HepG2 (cell line): ENCODE results near the gene TVP23C. TPM values are rescaled to one million over a fixed set of nuclear protein-coding genes. Genes with fewer than 3 reads are reported as not detected.

Experiments used
- ATAC-seq: fragments of 200-7000 bp; cut with Tn5 transposase; 3 replicates; pipeline ENCODE4 v1.9.1; 2020; ENCODE audit warnings: mild to moderate bottlenecking, moderate library complexity
- BruUV-seq: library from RNA; stranded (reverse); fragments of 400-500 nt; replicated peaks from 2 replicates; lab custom pipeline; 2021; lab: Mats Ljungman, UMichigan
- CTCF ChIA-PET: fragments of 300-600 bp; formaldehyde crosslinking; extraction: SDS; loops from one replicate; lab custom pipeline; 2021; ENCODE audit warnings: low total read pairs, inconsistent platforms, low intra/inter-chr PET ratio; lab: Yijun Ruan, JAX
- POLR2A ChIA-PET: fragments of 350-600 bp; sonication (Branson Sonifier 250); formaldehyde crosslinking; loops from one replicate; lab custom pipeline; 2020; ENCODE audit warnings: antibody characterized with exemption, inconsistent platforms; lab: Yijun Ruan, JAX
- DNase-seq: peaks from one replicate; pipeline ENCODE4 v3.0.0-alpha.2; 2015; ENCODE audit warnings: low spot score
- FAIRE-seq: peaks from 3 replicates; lab custom pipeline; 2011; peaks lifted over from hg19 to GRCh38; lab: Jason Lieb, UNC
- H2AFZ ChIP-seq: one replicate; pipeline ENCODE4 v1.6.1; 2011; ENCODE audit warnings: low read length, inconsistent platforms
- H3K27ac ChIP-seq: fragments of 300-600 bp; 3 replicates; pipeline ENCODE4 v1.8.0; 2011; ENCODE audit warnings: mixed run types, mild to moderate bottlenecking, mixed read lengths, low read length, inconsistent platforms; ENCODE audit not compliant: insufficient read depth; ENCODE audit errors: extremely low read length
- H3K27me3 ChIP-seq, 2 experiments: fragments of 200-600 bp in 1 of 2; 2 replicates in 1 of 2; 3 replicates in 1 of 2; pipeline versions ENCODE4 v1.6.0 to v1.8.0; 2011; ENCODE audit warnings: low read length in 2 of 2, mild to moderate bottlenecking in 2 of 2, moderate library complexity in 2 of 2, inconsistent platforms in 1 of 2; ENCODE audit not compliant: insufficient read depth in 2 of 2, control insufficient read depth in 1 of 2
- H3K36me3 ChIP-seq, 2 experiments: fragments of 200-600 bp in 1 of 2; replicated peaks in 1 of 2; 2 replicates in 1 of 2; 3 replicates in 1 of 2; pipeline versions ENCODE4 v1.5.1 to v1.8.0; 2011; ENCODE audit warnings: low read length in 2 of 2, inconsistent platforms in 1 of 2; ENCODE audit not compliant: insufficient read depth in 2 of 2, control insufficient read depth in 1 of 2
- H3K4me1 ChIP-seq: 2 replicates; pipeline ENCODE4 v1.5.1; 2012; ENCODE audit warnings: low read length, inconsistent platforms; ENCODE audit not compliant: insufficient read depth
- H3K4me2 ChIP-seq: 2 replicates; pipeline ENCODE4 v1.6.0; 2011; ENCODE audit warnings: low read depth, low read length, inconsistent platforms
- H3K4me3 ChIP-seq, 3 experiments: fragments of 200-600 bp in 1 of 3; sonication (generic), shearing (Covaris generic) in 1 of 3; replicated peaks in 1 of 3; 2 replicates each; pipeline ENCODE4 v1.5.1; 2011 to 2016; ENCODE audit warnings: low read length in 3 of 3, inconsistent platforms in 2 of 3, low read depth in 2 of 3, mild to moderate bottlenecking in 2 of 3, control low read depth in 1 of 3, mixed read lengths in 1 of 3; ENCODE audit not compliant: insufficient read depth in 1 of 3
- H3K79me2 ChIP-seq: one replicate; pipeline ENCODE4 v1.6.1; 2011; ENCODE audit warnings: low read length, inconsistent platforms; ENCODE audit not compliant: insufficient read depth
- H3K9ac ChIP-seq: 2 replicates; pipeline ENCODE4 v1.6.0; 2011; ENCODE audit warnings: mild to moderate bottlenecking, low read depth, low read length, inconsistent platforms; ENCODE audit not compliant: insufficient read depth
- H3K9me3 ChIP-seq: 2 replicates; pipeline ENCODE4 v1.5.1; 2012; ENCODE audit warnings: mild to moderate bottlenecking, low read length
- H4K20me1 ChIP-seq: 2 replicates; pipeline ENCODE4 v1.6.0; 2011; ENCODE audit warnings: inconsistent platforms, mild to moderate bottlenecking, low read length, moderate library complexity; ENCODE audit not compliant: insufficient read depth
- CTCF ChIP-seq: sonication (generic); formaldehyde crosslinking; IDR thresholded peaks from 2 replicates; pipeline ENCODE4 v1.5.0; 2020; ENCODE audit warnings: mild to moderate bottlenecking, missing genetic modification reagents, moderate library complexity
- KIAA2018 ChIP-seq: sonication (generic); formaldehyde crosslinking; IDR thresholded peaks from 2 replicates; pipeline ENCODE4 v1.5.0; 2020; ENCODE audit warnings: mild to moderate bottlenecking, missing genetic modification reagents, borderline replicate concordance
- NONO ChIP-seq, 2 experiments: fragments of 450-650 bp in 1 of 2; sonication (generic) in 1 of 2; formaldehyde crosslinking in 1 of 2; IDR thresholded peaks in 1 of 2; conservative IDR thresholded peaks in 1 of 2; 2 replicates each; pipeline versions ENCODE4 v1.6.1 to v1.8.0; 2017 to 2022; ENCODE audit warnings: mild to moderate bottlenecking in 1 of 2, missing genetic modification reagents in 1 of 2, moderate library complexity in 1 of 2
- PRDM10 ChIP-seq: sonication (generic); formaldehyde crosslinking; IDR thresholded peaks from 2 replicates; pipeline ENCODE4 v1.4.0; 2020; ENCODE audit warnings: low read depth, missing genetic modification reagents
- RFXAP ChIP-seq: sonication (generic); formaldehyde crosslinking; IDR thresholded peaks from 2 replicates; pipeline ENCODE4 v1.4.0; 2020; ENCODE audit warnings: missing genetic modification reagents, borderline replicate concordance
- ZFP36L1 ChIP-seq: sonication (generic); formaldehyde crosslinking; IDR thresholded peaks from 2 replicates; pipeline ENCODE4 v1.8.0; 2022; ENCODE audit warnings: mild to moderate bottlenecking, missing genetic modification reagents, moderate library complexity
- ZZZ3 ChIP-seq: sonication (generic); formaldehyde crosslinking; IDR thresholded peaks from 2 replicates; pipeline ENCODE4 v1.4.0; 2020; ENCODE audit warnings: missing genetic modification reagents, mild to moderate bottlenecking, borderline replicate concordance
- WGBS: methylation state at CpG from one replicate; pipeline ENCODE4 v1.1.6; 2017; ENCODE audit warnings: low lambda C conversion rate; 5-methylcytosine and 5-hydroxymethylcytosine counted together
- in situ Hi-C: cut with HindIII; loops from 2 replicates; pipeline ENCODE4 v1.10.0; 2017; ENCODE audit warnings: low pct_unique_long_range_greater_than_20kb; ENCODE audit not compliant: extremely low pct_ligation_motif_present
- intact Hi-C: fragments of 100-400 bp; cut with micrococcal nuclease; formaldehyde crosslinking; loops from one replicate; pipeline ENCODE4 v1.10.0; 2022; ENCODE audit not compliant: unreplicated experiment
- polyA plus RNA-seq, 8 experiments: library from polyadenylated mRNA; depleted of rRNA in 3 of 8; stranded (reverse) in 7 of 8; unstranded in 1 of 8; fragments of >200 nt; fragmentation: Illumina TruSeq in 4 of 8; extraction: Trizol in 4 of 8; gene quantifications; 2 replicates each; pipeline versions ENCODE4 v1.2.1 to v1.2.3, GENCODE V29; 2011 to 2016; ENCODE audit warnings: low read depth in 4 of 8, missing spikeins in 1 of 8, mixed read lengths in 1 of 8; ENCODE audit not compliant: insufficient read depth in 1 of 8
- total RNA-seq, 5 experiments: library from RNA; depleted of rRNA; stranded (reverse); fragments of >200 nt; fragmentation: Illumina TruSeq; extraction: Trizol; gene quantifications; 2 replicates each; pipeline ENCODE4 v1.2.3, GENCODE V29; 2016; ENCODE audit warnings: low read depth in 1 of 5

TVP23C gene
- total and polyA plus RNA-seq, 2 of the 13 experiments (the other 11 are each of a cell fraction or from before 2014, with no cell fraction given): 10.4 to 28.2 TPM

GRCh38 chr17:15510361-15510760 lies 52.9 kb downstream of the TVP23C start:
- Histone ChIP-seq H3K4me2 (no peak overlapping the region), H3K36me3 (peaks cover 11 to 55% of the 10 kb centered on the region in 2 experiments), H3K9me3 (no peaks in the 10 kb centered on the region), H3K9ac (no peak overlapping the region), H2AFZ (no peak overlapping the region), H3K4me3 (no peak overlapping the region), H3K79me2 (no peaks in the 10 kb centered on the region), H3K4me1 (peaks cover 14% of the 10 kb centered on the region), H3K27me3 (no peaks in the 10 kb centered on the region), H4K20me1 (peaks cover 2% of the 10 kb centered on the region; the same call in 1 of the 2 replicates), H3K27ac (no peak overlapping the region)
- no TSS peak for BruUV-seq
- CTCF ChIA-PET: no interaction called here
- TF ChIP-seq KIAA2018 (CRISPR knock-in tag) (no peak), RFXAP (CRISPR knock-in tag) (no peak), PRDM10 (CRISPR knock-in tag) (no peak), CTCF (no peak), ZZZ3 (CRISPR knock-in tag) (no peak), NONO (IDR thresholded peaks at IDR 0.05) (no peak), NONO (CRISPR knock-in tag; conservative IDR thresholded peaks at IDR 0.05) (no peak), ZFP36L1 (CRISPR knock-in tag) (no peak)
- intact Hi-C loops (no loop called here), in situ Hi-C loops (no loop called here)
- ATAC-seq (no peak), FAIRE-seq (no peak), DNase-seq (no peak)
- WGBS: 94% methylated on average over 3 of the region's 3 CpGs
- POLR2A ChIA-PET: no interaction called here
